Measurements from ENCODE around the gene GLYR1.

Gene GLYR1

GRCh38 chr16:4826526-4826925 lies 20.6 kb downstream of the GLYR1 start:
- Histone ChIP-seq H3K36me3 (ENCODE audit: control insufficient read depth, insufficient read depth, low read length) (peaks cover 83% of the 10 kb centered on the region), H3K27me3 (ENCODE audit: control insufficient read depth, insufficient read depth, low read length) (no peaks in the 10 kb centered on the region), H3K4me1 (ENCODE audit: control insufficient read depth, insufficient read depth, low read length) (no peaks in the 10 kb centered on the region), H3K4me3 (ENCODE audit: low read depth, low read length) (no peak overlapping the region), H3K9me3 (ENCODE audit: control insufficient read depth, insufficient read depth, low read depth, low read length) (no peaks in the 10 kb centered on the region), H3K27ac (ENCODE audit: low read depth, low read length) (no peak overlapping the region), H3K9ac (ENCODE audit: low read length) (no peak overlapping the region)

DNA sequence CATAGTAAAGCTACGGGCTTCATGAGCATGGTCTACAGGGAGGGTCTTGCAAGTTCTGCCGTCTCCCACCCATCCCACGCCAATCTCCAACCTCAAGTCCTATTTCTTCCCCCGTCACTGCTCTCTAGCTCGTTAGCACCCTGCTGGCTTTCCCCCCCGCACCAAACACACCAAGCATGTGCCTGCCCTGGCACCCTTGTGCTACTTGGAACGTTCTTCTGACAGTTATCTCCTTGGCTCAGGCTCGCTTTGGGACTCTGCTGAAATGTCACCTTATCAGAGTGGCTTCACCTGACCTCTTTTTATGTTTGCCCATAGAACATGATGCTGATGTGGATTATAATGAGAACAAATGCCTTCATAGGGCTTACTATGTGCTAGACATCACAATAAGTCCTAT lies 21.9 kb downstream of the GLYR1 start:
- H3K27ac ChIP-seq (ENCODE audit: low read depth, low read length) = no peak overlapping the region
- H3K9ac ChIP-seq (ENCODE audit: low read length) = no peak overlapping the region
- H3K36me3 ChIP-seq (ENCODE audit: control insufficient read depth, insufficient read depth, low read length) = peaks cover 83% of the 10 kb centered on the region
- H3K9me3 ChIP-seq (ENCODE audit: control insufficient read depth, insufficient read depth, low read depth, low read length) = no peaks in the 10 kb centered on the region
- H3K27me3 ChIP-seq (ENCODE audit: control insufficient read depth, insufficient read depth, low read length) = no peaks in the 10 kb centered on the region
- H3K4me3 ChIP-seq (ENCODE audit: low read depth, low read length) = no peak overlapping the region
- H3K4me1 ChIP-seq (ENCODE audit: control insufficient read depth, insufficient read depth, low read length) = no peaks in the 10 kb centered on the region

- no peaks in the 10 kb centered on the region for H3K4me1 ChIP-seq (ENCODE audit: control insufficient read depth, insufficient read depth, low read length)
- no peak overlapping the region for H3K9ac ChIP-seq (ENCODE audit: low read length)
- peaks cover 85% of the 10 kb centered on the region for H3K36me3 ChIP-seq (ENCODE audit: control insufficient read depth, insufficient read depth, low read length)
- H3K27me3 ChIP-seq (ENCODE audit: control insufficient read depth, insufficient read depth, low read length) = no peaks in the 10 kb centered on the region
- no peak overlapping the region for H3K27ac ChIP-seq (ENCODE audit: low read depth, low read length)
- H3K9me3 ChIP-seq (ENCODE audit: control insufficient read depth, insufficient read depth, low read depth, low read length) = no peaks in the 10 kb centered on the region
- H3K4me3 ChIP-seq (ENCODE audit: low read depth, low read length) = no peak overlapping the region
These were observed 26.4 kb downstream of the GLYR1 start for GRCh38 chr16:4820652-4821051.

DNA sequence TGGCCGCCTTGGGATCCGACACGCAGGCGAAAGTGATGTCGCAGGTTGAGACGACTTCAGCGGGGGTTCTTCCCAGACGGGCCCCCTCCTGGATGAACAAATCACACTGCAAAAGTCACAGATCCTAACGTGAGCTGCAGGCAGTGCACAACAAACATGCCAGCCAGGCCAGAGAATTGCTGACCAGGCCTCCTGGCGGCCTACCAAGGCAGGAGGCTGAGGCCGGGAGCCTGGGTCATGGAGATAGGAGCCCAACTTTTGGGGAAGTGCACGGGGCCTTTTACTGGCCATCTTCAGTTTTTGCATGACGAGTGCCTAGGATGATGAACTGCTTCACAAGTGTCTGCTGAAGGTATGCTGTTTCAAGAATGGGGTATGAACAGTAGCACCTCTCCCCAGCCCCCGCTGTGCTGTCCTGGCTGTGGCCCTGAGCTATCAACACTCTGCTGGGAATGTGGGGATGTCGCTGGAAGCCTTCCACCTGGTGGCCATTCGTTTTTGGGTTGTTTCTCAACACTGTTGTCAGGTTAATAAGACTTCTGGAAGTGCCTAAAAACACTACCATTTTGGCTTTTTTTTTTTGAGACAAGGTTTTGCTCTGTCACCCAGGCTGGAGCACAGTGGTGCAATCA lies 32.4 kb downstream of the GLYR1 start:
- Histone ChIP-seq H3K4me1 (ENCODE audit: control insufficient read depth, insufficient read depth, low read length) (no peaks in the 10 kb centered on the region), H3K9ac (ENCODE audit: low read length) (no peak overlapping the region), H3K36me3 (ENCODE audit: control insufficient read depth, insufficient read depth, low read length) (peaks cover 83% of the 10 kb centered on the region), H3K4me3 (ENCODE audit: low read depth, low read length) (no peak overlapping the region), H3K9me3 (ENCODE audit: control insufficient read depth, insufficient read depth, low read depth, low read length) (no peaks in the 10 kb centered on the region), H3K27ac (ENCODE audit: low read depth, low read length) (no peak overlapping the region), H3K27me3 (ENCODE audit: control insufficient read depth, insufficient read depth, low read length) (no peaks in the 10 kb centered on the region)

DNA sequence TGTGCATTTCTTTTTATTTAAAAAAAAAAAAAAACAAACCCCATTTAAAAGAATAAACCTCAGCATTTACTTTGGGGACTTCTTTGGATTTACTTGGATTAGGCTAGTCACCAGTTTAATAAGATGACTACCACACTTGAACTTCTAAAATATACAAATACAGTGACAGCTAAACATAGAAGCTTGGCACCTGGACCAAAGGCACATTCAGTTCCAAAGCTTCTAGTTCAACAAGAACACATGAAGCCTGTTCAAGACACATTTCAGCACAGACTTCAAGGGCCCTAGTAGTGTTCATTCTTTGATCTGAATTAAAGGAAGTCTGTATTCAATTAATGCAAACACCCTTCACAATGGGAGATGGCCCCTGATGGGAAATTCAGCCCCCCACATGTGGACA lies 33.0 kb downstream of the GLYR1 start:
- Histone ChIP-seq H3K27ac (ENCODE audit: low read depth, low read length) (no peak overlapping the region), H3K9me3 (ENCODE audit: control insufficient read depth, insufficient read depth, low read depth, low read length) (no peaks in the 10 kb centered on the region), H3K36me3 (ENCODE audit: control insufficient read depth, insufficient read depth, low read length) (peaks cover 82% of the 10 kb centered on the region), H3K4me3 (ENCODE audit: low read depth, low read length) (no peak overlapping the region), H3K9ac (ENCODE audit: low read length) (no peak overlapping the region), H3K4me1 (ENCODE audit: control insufficient read depth, insufficient read depth, low read length) (no peaks in the 10 kb centered on the region), H3K27me3 (ENCODE audit: control insufficient read depth, insufficient read depth, low read length) (no peaks in the 10 kb centered on the region)

- Histone ChIP-seq H3K27ac (ENCODE audit: low read depth, low read length) (no peak overlapping the region), H3K9me3 (ENCODE audit: control insufficient read depth, insufficient read depth, low read depth, low read length) (no peaks in the 10 kb centered on the region), H3K9ac (ENCODE audit: low read length) (no peak overlapping the region), H3K27me3 (ENCODE audit: control insufficient read depth, insufficient read depth, low read length) (no peaks in the 10 kb centered on the region), H3K36me3 (ENCODE audit: control insufficient read depth, insufficient read depth, low read length) (peaks cover 82% of the 10 kb centered on the region), H3K4me3 (ENCODE audit: low read depth, low read length) (no peak overlapping the region), H3K4me1 (ENCODE audit: control insufficient read depth, insufficient read depth, low read length) (no peaks in the 10 kb centered on the region)
These were observed 33.7 kb downstream of the GLYR1 start for GRCh38 chr16:4813251-4814003.

DNA sequence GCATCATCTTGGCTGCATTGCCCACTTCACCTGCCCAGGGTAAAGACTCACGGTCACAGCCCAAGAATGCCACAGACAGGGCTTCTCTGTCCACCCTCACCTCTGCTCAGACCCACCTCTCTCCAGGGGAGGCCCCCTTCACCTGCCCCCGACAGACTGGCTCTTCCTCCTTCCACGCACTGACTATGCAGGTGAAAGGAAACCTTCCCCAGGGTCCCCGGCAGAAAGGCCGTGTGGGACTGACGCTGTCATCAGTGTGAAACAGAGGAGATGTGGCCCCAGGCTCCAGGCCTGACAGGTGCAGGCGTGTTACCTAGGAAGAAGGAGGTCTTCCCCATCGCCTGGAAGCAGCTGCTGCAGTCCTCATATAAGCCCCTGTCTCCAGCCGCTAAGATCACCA lies 35.3 kb downstream of the GLYR1 start:
- Histone ChIP-seq H3K4me3 (ENCODE audit: low read depth, low read length) (no peak overlapping the region), H3K9ac (ENCODE audit: low read length) (no peak overlapping the region), H3K4me1 (ENCODE audit: control insufficient read depth, insufficient read depth, low read length) (no peaks in the 10 kb centered on the region), H3K36me3 (ENCODE audit: control insufficient read depth, insufficient read depth, low read length) (peaks cover 83% of the 10 kb centered on the region), H3K9me3 (ENCODE audit: control insufficient read depth, insufficient read depth, low read depth, low read length) (no peaks in the 10 kb centered on the region), H3K27me3 (ENCODE audit: control insufficient read depth, insufficient read depth, low read length) (no peaks in the 10 kb centered on the region), H3K27ac (ENCODE audit: low read depth, low read length) (no peak overlapping the region)

GRCh38 chr16:4811242-4811641 lies 35.8 kb downstream of the GLYR1 start:
- peaks cover 82% of the 10 kb centered on the region for H3K36me3 ChIP-seq (ENCODE audit: control insufficient read depth, insufficient read depth, low read length)

GRCh38 chr16:4806280-4806679 lies 40.8 kb downstream of the GLYR1 start:
- Histone ChIP-seq H3K36me3 (ENCODE audit: control insufficient read depth, insufficient read depth, low read length) (peaks cover 60% of the 10 kb centered on the region), H3K27me3 (ENCODE audit: control insufficient read depth, insufficient read depth, low read length) (no peaks in the 10 kb centered on the region), H3K27ac (ENCODE audit: low read depth, low read length) (no peak overlapping the region), H3K9me3 (ENCODE audit: control insufficient read depth, insufficient read depth, low read depth, low read length) (no peaks in the 10 kb centered on the region), H3K4me1 (ENCODE audit: control insufficient read depth, insufficient read depth, low read length) (peaks cover 22% of the 10 kb centered on the region), H3K4me3 (ENCODE audit: low read depth, low read length) (no peak overlapping the region), H3K9ac (ENCODE audit: low read length) (no peak overlapping the region)

More at GRCh38 chr16:4811242-4811641, 35.8 kb downstream of the GLYR1 start:
- no peaks in the 10 kb centered on the region for H3K9me3 ChIP-seq (ENCODE audit: control insufficient read depth, insufficient read depth, low read depth, low read length)
- no peak overlapping the region for H3K9ac ChIP-seq (ENCODE audit: low read length)
- no peaks in the 10 kb centered on the region for H3K4me1 ChIP-seq (ENCODE audit: control insufficient read depth, insufficient read depth, low read length)
- H3K4me3 ChIP-seq (ENCODE audit: low read depth, low read length) = no peak overlapping the region
- no peaks in the 10 kb centered on the region for H3K27me3 ChIP-seq (ENCODE audit: control insufficient read depth, insufficient read depth, low read length)
- H3K27ac ChIP-seq (ENCODE audit: low read depth, low read length) = no peak overlapping the region

GRCh38 chr16:4805231-4805630 lies 41.9 kb downstream of the GLYR1 start:
- no peak overlapping the region for H3K4me3 ChIP-seq (ENCODE audit: low read depth, low read length)
- no peaks in the 10 kb centered on the region for H3K27me3 ChIP-seq (ENCODE audit: control insufficient read depth, insufficient read depth, low read length)
- peaks cover 29% of the 10 kb centered on the region for H3K4me1 ChIP-seq (ENCODE audit: control insufficient read depth, insufficient read depth, low read length)
- H3K27ac ChIP-seq (ENCODE audit: low read depth, low read length) = no peak overlapping the region
- H3K36me3 ChIP-seq (ENCODE audit: control insufficient read depth, insufficient read depth, low read length) = peaks cover 52% of the 10 kb centered on the region
- no peaks in the 10 kb centered on the region for H3K9me3 ChIP-seq (ENCODE audit: control insufficient read depth, insufficient read depth, low read depth, low read length)
- H3K9ac ChIP-seq (ENCODE audit: low read length) = no peak overlapping the region

DNA sequence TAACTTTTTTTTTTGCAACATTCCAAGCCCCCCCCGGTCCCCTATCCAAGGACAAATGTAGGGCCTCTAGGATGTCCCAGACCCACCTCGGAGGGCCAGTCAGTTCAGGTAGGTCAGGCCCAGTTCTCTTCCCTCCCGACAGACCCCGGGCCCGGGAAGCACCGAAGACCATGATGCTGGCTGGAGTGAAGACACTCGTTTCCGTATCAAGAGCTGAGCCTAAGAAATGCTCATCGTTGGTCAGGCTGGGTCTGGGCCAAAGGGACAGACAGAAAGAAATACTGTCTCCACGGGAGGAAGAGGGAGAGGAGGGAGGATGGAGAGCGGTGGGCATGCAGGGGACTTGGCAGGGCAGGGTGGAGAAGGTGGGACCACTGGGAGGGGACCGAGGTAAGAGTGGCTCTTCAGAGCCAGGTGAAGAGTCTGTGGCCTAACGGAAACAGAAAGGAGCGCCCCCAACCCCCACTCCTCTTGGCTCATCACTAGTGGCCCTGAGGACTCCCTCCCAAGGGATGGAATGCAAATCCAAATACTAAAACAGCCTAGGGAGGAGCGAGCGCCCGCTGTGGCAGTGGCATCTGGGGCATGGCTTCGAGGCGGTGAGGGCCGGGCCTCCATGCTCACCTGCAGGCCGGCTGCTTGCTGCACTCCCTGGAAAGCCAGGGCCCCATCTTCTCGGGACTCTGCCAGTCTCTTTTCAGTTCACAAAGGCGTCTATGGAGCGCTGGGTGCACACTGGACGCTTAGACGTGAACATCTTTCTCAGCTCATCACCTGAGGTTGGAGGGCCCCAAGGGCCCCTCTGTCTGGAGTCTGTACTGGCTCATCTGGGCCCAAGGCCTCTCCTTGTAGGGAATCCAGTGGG lies 43.0 kb downstream of the GLYR1 start:
- Histone ChIP-seq H3K27ac (ENCODE audit: low read depth, low read length) (no peak overlapping the region), H3K36me3 (ENCODE audit: control insufficient read depth, insufficient read depth, low read length) (peaks cover 52% of the 10 kb centered on the region), H3K4me1 (ENCODE audit: control insufficient read depth, insufficient read depth, low read length) (peaks cover 29% of the 10 kb centered on the region), H3K9ac (ENCODE audit: low read length) (no peak overlapping the region), H3K27me3 (ENCODE audit: control insufficient read depth, insufficient read depth, low read length) (no peaks in the 10 kb centered on the region), H3K9me3 (ENCODE audit: control insufficient read depth, insufficient read depth, low read depth, low read length) (no peaks in the 10 kb centered on the region), H3K4me3 (ENCODE audit: low read depth, low read length) (no peak overlapping the region)
